IPS-15b (cell line): Measurements from ENCODE around the gene ZFP3.
"Not testable (repeated sequence)": the region's sequence is repeated elsewhere in the genome, so short reads cannot be mapped to it uniquely, and the experiment has no call there.

ENCODE experiments used
- H3K27me3 ChIP-seq: one replicate; pipeline ENCODE4 v1.6.1; 2013; ENCODE audit warnings: low read length; ENCODE audit not compliant: control insufficient read depth, insufficient read depth
- H3K36me3 ChIP-seq: one replicate; pipeline ENCODE4 v1.6.1; 2013; ENCODE audit warnings: low read length; ENCODE audit not compliant: control insufficient read depth, insufficient read depth
- H3K4me1 ChIP-seq: one replicate; pipeline ENCODE4 v1.6.1; 2013; ENCODE audit warnings: mild to moderate bottlenecking, low read length; ENCODE audit not compliant: control insufficient read depth, insufficient read depth
- H3K4me3 ChIP-seq: one replicate; pipeline ENCODE4 v1.5.1; 2013; ENCODE audit warnings: low read depth, low read length
- H3K9ac ChIP-seq: one replicate; pipeline ENCODE4 v1.6.1; 2013; ENCODE audit warnings: low read depth, mild to moderate bottlenecking, low read length
- H3K9me3 ChIP-seq: one replicate; pipeline ENCODE4 v1.6.1; 2013; ENCODE audit warnings: mild to moderate bottlenecking, low read length; ENCODE audit not compliant: control insufficient read depth, insufficient read depth

ZFP3 gene

GRCh38 chr17:5120436-5121185 lies 42.3 kb downstream of the ZFP3 start:
- H3K4me1 ChIP-seq, H3K36me3 ChIP-seq, H3K4me3 ChIP-seq, H3K9me3 ChIP-seq, H3K9ac ChIP-seq: not testable (repeated sequence)
- H3K27me3 ChIP-seq = peaks cover 20% of the 10 kb centered on the region

GRCh38 chr17:5121186-5121841 lies 43.0 kb downstream of the ZFP3 start:
- no peak overlapping the region for H3K4me3 ChIP-seq
- no peaks in the 10 kb centered on the region for H3K36me3 ChIP-seq
- no peaks in the 10 kb centered on the region for H3K9me3 ChIP-seq
- H3K4me1 ChIP-seq = no peaks in the 10 kb centered on the region
- H3K9ac ChIP-seq = no peak overlapping the region
- peaks cover 20% of the 10 kb centered on the region for H3K27me3 ChIP-seq

- not testable (repeated sequence) for H3K9ac ChIP-seq, H3K9me3 ChIP-seq, H3K4me1 ChIP-seq, H3K36me3 ChIP-seq
- H3K27me3 ChIP-seq = peaks cover 20% of the 10 kb centered on the region
- H3K4me3 ChIP-seq = peak overlapping the region; percentile 58
Measured at GRCh38 chr17:5122056-5122455, 43.8 kb downstream of the ZFP3 start.

- peaks cover 20% of the 10 kb centered on the region for H3K27me3 ChIP-seq
- H3K4me1 ChIP-seq = no peaks in the 10 kb centered on the region
- no peaks in the 10 kb centered on the region for H3K36me3 ChIP-seq
- H3K9ac ChIP-seq = peak overlapping the region; percentile 65
- no peaks in the 10 kb centered on the region for H3K9me3 ChIP-seq
- H3K4me3 ChIP-seq = peak overlapping the region; percentile 58
Measured at GRCh38 chr17:5122586-5123342, 44.5 kb downstream of the ZFP3 start.

GRCh38 chr17:5123343-5124124 lies 45.3 kb downstream of the ZFP3 start:
- peaks cover 20% of the 10 kb centered on the region for H3K27me3 ChIP-seq
- no peaks in the 10 kb centered on the region for H3K36me3 ChIP-seq
- no peak overlapping the region for H3K4me3 ChIP-seq
- H3K9ac ChIP-seq = no peak overlapping the region
- no peaks in the 10 kb centered on the region for H3K9me3 ChIP-seq
- H3K4me1 ChIP-seq = no peaks in the 10 kb centered on the region

GRCh38 chr17:5124125-5124760 lies 46.0 kb downstream of the ZFP3 start:
- peaks cover 20% of the 10 kb centered on the region for H3K27me3 ChIP-seq
- not testable (repeated sequence) for H3K9me3 ChIP-seq, H3K4me1 ChIP-seq, H3K9ac ChIP-seq, H3K4me3 ChIP-seq, H3K36me3 ChIP-seq

- not testable (repeated sequence) for H3K4me3 ChIP-seq, H3K36me3 ChIP-seq
- H3K27me3 ChIP-seq = peaks cover 20% of the 10 kb centered on the region
Measured at GRCh38 chr17:5124896-5125295, 46.6 kb downstream of the ZFP3 start.

GRCh38 chr17:5126719-5127488 lies 48.6 kb downstream of the ZFP3 start:
- H3K4me1 ChIP-seq = no peaks in the 10 kb centered on the region
- peaks cover 15% of the 10 kb centered on the region for H3K27me3 ChIP-seq
- H3K36me3 ChIP-seq = no peaks in the 10 kb centered on the region
- H3K9ac ChIP-seq = no peak overlapping the region
- H3K4me3 ChIP-seq = no peak overlapping the region
- H3K9me3 ChIP-seq = no peaks in the 10 kb centered on the region

More at GRCh38 chr17:5124896-5125295, 46.6 kb downstream of the ZFP3 start:
- not testable (repeated sequence) for H3K9me3 ChIP-seq, H3K4me1 ChIP-seq, H3K9ac ChIP-seq

GRCh38 chr17:5127910-5128309 lies 49.6 kb downstream of the ZFP3 start:
- Histone ChIP-seq H3K9ac (no peak overlapping the region), H3K9me3 (no peaks in the 10 kb centered on the region), H3K27me3 (peaks cover 6% of the 10 kb centered on the region), H3K4me1 (no peaks in the 10 kb centered on the region), H3K36me3 (no peaks in the 10 kb centered on the region), H3K4me3 (no peak overlapping the region)

GRCh38 chr17:5128387-5128786 lies 50.1 kb downstream of the ZFP3 start:
- H3K9me3 ChIP-seq, H3K36me3 ChIP-seq, H3K9ac ChIP-seq, H3K27me3 ChIP-seq, H3K4me3 ChIP-seq, H3K4me1 ChIP-seq: not testable (repeated sequence)
